GM18508 (cell line): Measurements from ENCODE around the gene MCUR1.
"Not testable (repeated sequence)": the region's sequence is repeated elsewhere in the genome, so short reads cannot be mapped to it uniquely, and the experiment has no call there.

Source experiments
- ATAC-seq: cut with Tn5 transposase; IDR thresholded peaks from one replicate; pipeline ENCODE4 v1.9.1; 2021; ENCODE audit warnings: moderate number of reproducible peaks; ENCODE audit not compliant: insufficient read depth, unreplicated experiment

Gene MCUR1

GRCh38 chr6:13787137-13787536 lies 27.2 kb downstream of the MCUR1 start:
- ATAC-seq = no peak

DNA sequence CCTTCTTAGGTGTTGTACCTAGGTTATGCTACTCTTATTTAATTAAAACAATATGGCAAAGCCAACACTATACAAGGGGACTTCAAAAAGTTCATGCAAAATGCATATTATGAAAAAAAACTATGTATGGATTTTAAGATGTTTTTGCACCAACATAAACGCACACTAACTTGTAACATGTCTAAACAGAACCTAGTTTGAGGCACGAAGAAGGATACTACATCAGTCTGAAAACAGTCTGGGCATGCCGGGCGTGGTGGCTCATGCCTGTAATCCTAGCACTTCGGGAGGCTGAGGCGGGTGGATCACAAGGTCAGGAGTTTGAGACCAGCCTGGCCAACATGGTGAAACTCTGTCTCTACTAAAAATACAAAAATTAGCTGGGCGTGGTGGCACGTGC lies 34.2 kb downstream of the MCUR1 start:
- not testable (repeated sequence) for ATAC-seq

DNA sequence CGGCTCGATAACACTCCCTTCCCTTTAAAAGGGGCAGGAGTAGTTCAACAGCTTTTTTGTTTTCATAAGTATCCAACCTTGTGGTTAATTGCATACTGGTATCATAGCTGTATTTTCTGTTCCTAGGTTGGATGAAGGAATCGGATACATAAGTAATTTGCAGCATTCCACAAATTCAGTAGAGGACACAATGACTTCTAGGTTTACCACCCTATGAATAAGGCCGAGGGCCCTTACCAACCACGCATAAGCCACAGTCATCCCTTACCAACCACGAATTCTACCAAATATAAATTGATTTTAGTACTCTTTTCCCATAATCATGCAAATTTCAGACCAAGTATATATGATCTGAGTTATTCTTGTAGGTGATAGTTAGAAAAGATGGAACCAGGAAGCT lies 36.3 kb downstream of the MCUR1 start:
- ATAC-seq = no peak

DNA sequence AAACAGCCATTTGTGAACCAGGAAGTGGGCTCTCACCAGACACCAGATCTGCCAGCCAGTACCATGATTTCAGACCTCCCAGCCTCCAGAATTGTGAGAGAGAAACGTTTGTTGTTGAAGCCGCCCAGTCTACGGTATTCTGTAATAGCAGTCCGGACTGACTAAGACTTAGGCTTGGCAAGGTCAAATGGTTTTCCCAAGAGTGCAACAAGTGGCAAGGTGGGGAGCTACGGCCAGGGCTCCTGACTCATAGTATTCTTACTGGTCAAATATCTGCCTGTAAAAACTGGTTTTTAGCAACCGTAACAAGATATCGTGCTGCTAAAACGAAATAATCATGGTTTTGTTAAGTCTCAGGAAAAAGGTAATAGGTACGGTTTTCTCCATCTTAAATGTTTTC lies 37.8 kb downstream of the MCUR1 start:
- ATAC-seq = no peak

GRCh38 chr6:13775466-13775865 lies 38.9 kb downstream of the MCUR1 start:
- not testable (repeated sequence) for ATAC-seq

DNA sequence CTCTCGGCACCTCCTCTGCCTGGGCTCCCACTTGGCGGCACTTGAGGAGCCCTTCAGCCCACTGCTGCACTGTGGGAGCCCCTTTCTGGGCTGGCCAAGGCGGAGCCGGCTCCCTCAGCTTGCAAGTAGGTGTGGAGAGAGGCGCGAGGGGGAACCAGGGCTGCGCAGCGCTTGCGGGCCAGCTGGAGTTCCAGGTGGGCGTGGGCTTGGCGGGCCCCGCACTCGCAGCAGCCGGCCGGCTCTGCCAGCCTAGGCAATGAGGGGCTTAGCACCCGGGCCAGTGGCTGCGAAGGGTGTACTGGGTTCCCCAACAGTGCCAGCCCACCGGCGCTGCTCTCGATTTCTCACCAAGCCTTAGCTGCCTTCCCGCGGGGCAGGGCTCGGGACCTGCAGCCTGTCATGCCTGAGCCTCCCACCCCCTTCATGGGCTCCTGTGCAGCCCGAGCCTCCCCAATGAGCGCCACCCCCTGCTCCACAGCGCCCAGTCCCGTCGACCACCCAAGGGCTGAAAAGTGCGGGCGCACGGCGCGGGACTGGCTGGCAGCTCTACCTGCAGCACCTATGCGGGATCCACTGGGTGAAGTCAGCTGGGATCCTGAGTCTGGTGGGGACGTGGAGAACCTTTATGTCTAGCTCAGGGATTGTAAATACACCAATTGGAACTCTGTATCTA lies 41.9 kb downstream of the MCUR1 start:
- ATAC-seq = not testable (repeated sequence)

- ATAC-seq = no peak
Measured at GRCh38 chr6:13769655-13770053, 44.7 kb downstream of the MCUR1 start.

GRCh38 chr6:13769034-13769654 lies 45.2 kb downstream of the MCUR1 start:
- ATAC-seq = no peak

GRCh38 chr6:13767121-13767808 lies 47.1 kb downstream of the MCUR1 start:
- no peak for ATAC-seq

DNA sequence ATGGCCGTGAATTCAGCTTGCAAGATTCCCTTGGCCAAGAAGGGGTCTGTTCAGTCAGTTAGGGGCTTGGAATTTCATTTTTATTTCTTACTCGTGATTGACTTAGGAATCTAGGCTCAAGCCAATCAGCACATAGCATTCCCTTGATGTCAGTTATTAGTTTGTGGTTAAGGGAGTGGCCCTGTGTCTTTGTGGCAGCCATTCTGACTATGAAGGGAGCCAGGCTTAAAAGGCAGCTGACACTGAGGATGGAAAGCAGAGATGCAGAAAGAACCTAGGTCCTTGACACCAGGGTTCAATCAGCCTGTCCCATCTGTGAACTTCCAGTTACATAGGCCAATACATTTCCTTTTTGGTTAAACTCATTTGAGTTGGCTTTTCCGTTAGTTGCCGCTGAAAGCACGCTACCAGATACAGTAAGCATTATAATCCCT lies 48.1 kb downstream of the MCUR1 start:
- ATAC-seq = no peak

GRCh38 chr6:13765570-13765969 lies 48.8 kb downstream of the MCUR1 start:
- no peak for ATAC-seq

- ATAC-seq = no peak
Measured at GRCh38 chr6:13764996-13765395, 49.4 kb downstream of the MCUR1 start.

DNA sequence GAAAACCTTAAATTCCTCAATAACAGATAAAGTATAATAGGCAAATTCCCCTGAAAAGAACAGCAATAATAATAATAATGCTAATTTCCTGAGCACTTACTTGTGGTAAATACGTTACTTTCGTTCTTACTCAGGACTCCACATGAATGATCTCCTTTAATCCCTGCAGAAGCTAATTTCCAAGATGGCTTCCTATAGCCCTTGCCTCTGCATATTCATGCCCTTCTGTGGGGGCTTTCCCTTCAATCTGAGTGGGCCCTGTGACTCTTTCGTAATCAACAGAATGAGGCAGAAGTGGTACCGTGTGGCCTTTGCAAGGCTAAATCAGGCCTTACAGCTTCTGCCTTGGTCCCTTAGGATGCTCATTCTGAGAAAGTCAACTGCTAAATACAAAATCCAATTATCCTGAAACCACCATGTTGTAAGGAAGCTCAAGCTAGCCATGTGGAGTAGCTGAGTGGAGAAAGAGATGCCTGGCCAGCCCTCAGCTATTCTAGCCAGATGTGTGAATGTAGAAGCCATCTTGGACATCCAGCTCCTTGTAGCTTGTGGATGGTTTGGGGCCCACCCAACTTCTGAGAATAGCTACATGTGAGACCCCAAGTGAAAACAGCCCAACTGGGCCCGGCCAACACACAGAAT lies 50.5 kb downstream of the MCUR1 start:
- ATAC-seq = no peak

- no peak for ATAC-seq
Measured at GRCh38 chr6:13762611-13763441, 51.5 kb downstream of the MCUR1 start.

DNA sequence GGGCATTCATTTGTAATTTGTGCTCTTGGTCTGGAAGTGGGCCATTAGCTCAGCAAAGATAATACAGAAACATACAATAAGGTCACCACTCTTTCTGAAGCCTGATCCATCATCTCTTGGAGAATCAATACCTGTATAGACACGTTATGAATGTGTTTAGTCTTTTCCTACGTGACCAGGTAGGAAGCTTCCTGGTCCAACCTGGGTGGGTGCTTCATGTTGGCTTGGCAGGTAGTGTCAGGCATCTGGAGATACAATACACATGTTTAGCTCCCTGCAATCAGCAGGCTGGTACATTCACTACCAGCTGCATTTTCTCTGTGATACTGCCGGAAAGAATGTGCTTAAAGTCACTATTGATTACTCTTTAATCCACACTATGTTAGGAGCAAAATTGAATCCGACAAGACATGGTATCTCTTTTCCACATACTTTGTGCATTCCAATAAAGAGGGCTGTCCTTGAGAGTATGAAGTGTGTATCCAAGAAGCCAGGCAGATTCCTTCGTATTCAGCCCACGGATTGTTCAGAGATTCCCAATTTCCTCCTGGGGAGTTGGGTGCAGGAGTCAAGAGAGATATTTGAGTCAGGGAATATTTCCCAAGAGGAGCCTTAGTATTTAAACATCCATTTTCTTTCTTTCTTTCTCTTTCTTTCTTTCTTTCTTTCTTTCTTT lies 52.9 kb downstream of the MCUR1 start:
- no peak for ATAC-seq

DNA sequence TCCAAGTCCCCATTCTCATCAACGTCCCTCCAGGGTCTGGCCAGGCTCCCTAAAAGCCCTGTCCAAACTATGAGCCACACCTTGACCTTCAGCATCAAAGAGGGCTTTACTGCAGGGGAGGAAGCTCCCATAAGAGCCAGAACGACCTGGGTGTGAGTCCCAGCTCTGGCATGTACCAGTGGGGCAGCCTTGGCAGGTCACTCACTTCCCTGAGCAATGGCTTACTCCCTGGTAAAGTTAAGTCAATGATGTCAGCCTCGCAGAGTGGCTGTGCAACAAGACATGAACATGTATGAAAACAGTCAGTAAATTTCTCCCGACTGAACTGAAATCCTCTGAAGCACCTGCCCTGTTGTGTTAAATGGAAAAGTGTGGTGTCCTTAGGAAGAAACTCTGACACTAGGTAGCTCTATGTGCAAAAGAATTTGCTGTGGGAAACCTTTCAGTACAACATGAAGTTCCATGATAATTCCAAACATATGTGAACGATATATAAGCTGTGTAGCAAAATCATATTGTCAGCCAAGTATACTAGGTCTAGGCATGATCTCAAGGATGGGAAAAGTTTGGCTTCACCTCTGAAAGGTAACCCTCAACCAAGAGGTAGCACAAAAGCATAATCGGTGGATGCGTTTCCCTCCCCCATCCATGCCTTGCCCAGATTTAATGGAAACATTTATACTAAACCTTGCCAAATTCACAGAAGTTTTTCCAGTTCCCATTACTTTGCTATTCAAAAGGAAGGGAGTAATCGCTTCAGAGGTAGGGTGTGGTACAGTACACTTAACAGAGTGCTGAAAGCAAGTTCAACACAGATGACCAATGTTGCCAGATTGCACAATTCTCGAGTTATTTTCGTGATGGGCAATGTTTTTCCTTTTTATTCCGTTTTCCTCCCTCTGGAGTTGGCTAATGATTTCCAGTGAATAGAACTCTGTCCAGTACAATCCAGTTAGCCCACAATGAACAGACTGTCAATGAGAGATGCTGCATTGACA lies 53.8 kb downstream of the MCUR1 start:
- no peak for ATAC-seq

GRCh38 chr6:13759025-13759424 lies 55.3 kb downstream of the MCUR1 start:
- no peak for ATAC-seq

GRCh38 chr6:13754644-13755043 lies 59.7 kb downstream of the MCUR1 start:
- no peak for ATAC-seq

DNA sequence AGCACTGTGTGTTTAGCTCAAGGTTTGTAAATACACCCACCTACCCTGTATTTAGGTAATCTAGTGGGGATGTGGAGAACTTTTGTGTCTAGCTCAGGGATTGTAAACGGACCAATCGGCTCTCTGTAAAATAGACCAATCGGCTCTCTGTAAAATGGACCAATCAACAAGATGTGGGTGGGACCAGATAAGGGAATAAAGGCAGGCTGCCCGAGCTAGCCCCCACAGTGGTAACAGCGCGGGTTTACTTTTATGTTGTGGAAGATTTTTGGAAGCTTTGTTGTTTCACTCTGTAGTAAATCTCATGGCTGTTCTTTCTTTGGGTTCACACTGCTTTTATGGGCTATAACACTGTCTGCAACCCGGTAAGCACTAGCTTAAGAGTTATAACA lies 70.6 kb downstream of the MCUR1 start:
- no peak for ATAC-seq
